GM12872 (cell line): ENCODE results near the gene TYK2.

Experiments
- CTCF ChIP-seq: IDR thresholded peaks from 3 replicates; pipeline ENCODE4 v1.5.1; 2011; ENCODE audit warnings: low read depth, mild to moderate bottlenecking, low read length, moderate library complexity; ENCODE audit not compliant: insufficient read depth

The TYK2 gene

GRCh38 chr19:10343495-10343894 lies 36.9 kb downstream of the TYK2 start:
- no peak for TF ChIP-seq CTCF

GRCh38 chr19:10339977-10340376 lies 40.4 kb downstream of the TYK2 start:
- no peak for TF ChIP-seq CTCF

GRCh38 chr19:10339380-10339960 lies 40.9 kb downstream of the TYK2 start, which contains the start of gene ICAM3:
ICAM3 (minus strand) TSS chr19:10339624; CDS start chr19:10339614, 10 bp downstream.
- TF ChIP-seq CTCF: no peak

GRCh38 chr19:10338940-10339339 lies 41.4 kb downstream of the TYK2 start:
- TF ChIP-seq CTCF: no peak

GRCh38 chr19:10335352-10335985 lies 44.9 kb downstream of the TYK2 start:
- no peak for TF ChIP-seq CTCF

- TF ChIP-seq CTCF: no peak
These were observed 45.6 kb downstream of the TYK2 start for GRCh38 chr19:10334588-10335351.

GRCh38 chr19:10333758-10334587 lies 46.4 kb downstream of the TYK2 start:
- no peak for TF ChIP-seq CTCF
